Measurements from ENCODE around the gene HS3ST2. TPM values are rescaled to one million over a fixed set of nuclear protein-coding genes. Genes with fewer than 3 reads are reported as not detected.

HS3ST2 gene
- total RNA-seq, 4 donors from 2014 or later = 0.23 to 2.7 (median 1.7) TPM; not detected in 1

DNA sequence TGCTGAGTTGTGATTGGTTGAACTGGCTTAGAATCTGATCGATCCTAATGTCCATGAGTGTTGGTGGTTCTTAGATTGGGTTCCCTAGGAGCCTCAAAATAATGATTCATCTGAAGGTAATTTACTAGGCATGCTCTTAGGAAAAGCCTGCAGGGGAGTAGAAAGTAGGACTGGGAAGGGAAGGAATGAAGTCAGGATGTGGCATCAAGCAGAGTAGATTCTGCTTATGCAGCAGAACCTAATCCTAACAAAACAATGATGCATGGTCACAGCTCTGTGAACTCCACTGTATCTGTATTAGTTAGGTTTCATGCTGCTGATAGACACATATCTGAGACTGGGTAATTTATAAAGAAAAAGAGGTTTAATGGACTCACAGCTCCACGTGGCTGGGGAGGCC is 132.5 kb downstream of the HS3ST2 start:
- no peak for TF ChIP-seq POLR2A (IDR thresholded peaks at IDR 0.05)
- TF ChIP-seq, protein P1, sequence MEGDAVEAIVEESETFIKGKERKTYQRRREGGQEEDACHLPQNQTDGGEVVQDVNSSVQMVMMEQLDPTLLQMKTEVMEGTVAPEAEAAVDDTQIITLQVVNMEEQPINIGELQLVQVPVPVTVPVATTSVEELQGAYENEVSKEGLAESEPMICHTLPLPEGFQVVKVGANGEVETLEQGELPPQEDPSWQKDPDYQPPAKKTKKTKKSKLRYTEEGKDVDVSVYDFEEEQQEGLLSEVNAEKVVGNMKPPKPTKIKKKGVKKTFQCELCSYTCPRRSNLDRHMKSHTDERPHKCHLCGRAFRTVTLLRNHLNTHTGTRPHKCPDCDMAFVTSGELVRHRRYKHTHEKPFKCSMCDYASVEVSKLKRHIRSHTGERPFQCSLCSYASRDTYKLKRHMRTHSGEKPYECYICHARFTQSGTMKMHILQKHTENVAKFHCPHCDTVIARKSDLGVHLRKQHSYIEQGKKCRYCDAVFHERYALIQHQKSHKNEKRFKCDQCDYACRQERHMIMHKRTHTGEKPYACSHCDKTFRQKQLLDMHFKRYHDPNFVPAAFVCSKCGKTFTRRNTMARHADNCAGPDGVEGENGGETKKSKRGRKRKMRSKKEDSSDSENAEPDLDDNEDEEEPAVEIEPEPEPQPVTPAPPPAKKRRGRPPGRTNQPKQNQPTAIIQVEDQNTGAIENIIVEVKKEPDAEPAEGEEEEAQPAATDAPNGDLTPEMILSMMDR (IDR thresholded peaks at IDR 0.05) = no peak
- DNase-seq (ENCODE audit: low spot score in 2 of 2) = no peak
- no peak overlapping the region for H3K4me3 ChIP-seq (ENCODE audit: low read depth, poor library complexity, severe bottlenecking)
- WGBS, 2 donors = 64 to 70% methylated on average over 2 of the region's 2 CpGs
- intact Hi-C loops (cut with DNase I; ENCODE audit: low total_unique reads) = no loop called here

DNA sequence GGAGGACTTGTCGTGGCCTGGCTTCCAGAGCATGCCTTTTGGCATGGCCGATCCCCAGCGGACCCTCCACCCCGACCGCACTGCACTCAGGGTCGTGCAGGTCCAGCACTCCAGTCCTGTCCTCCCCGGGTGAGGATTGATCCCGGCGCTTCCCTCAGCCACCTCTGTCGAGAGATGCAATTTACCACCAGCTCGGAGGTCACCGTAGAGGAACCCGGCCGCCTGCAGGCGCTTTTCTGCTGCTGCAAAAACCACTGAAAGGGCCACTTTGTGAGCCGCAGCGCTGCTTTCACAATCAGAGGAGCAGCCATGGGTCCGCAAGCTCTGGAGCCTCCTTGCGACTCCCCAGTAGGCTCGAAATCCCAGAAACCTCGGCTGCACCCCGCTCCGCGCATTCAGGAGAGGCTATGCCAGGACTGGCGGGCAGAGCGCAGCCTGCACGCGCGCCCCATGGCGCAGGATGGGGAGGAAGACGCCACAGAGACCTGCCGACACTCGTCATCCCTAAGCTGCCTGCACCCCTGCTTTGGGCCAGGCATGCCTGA is 134.2 kb downstream of the HS3ST2 start:
- WGBS, 2 donors = 5 to 15% methylated on average over 21 to 33 of the region's 33 CpGs
- intact Hi-C loops (cut with DNase I; ENCODE audit: low total_unique reads) = no loop called here
- peak in 1 of 2 donors; percentile 59 for DNase-seq (ENCODE audit: low spot score in 2 of 2)
- H3K4me3 ChIP-seq (ENCODE audit: low read depth, poor library complexity, severe bottlenecking) = no peak overlapping the region
- TF ChIP-seq, protein P1 (IDR thresholded peaks at IDR 0.05) = no peak
- no peak for TF ChIP-seq POLR2A (IDR thresholded peaks at IDR 0.05)

DNA sequence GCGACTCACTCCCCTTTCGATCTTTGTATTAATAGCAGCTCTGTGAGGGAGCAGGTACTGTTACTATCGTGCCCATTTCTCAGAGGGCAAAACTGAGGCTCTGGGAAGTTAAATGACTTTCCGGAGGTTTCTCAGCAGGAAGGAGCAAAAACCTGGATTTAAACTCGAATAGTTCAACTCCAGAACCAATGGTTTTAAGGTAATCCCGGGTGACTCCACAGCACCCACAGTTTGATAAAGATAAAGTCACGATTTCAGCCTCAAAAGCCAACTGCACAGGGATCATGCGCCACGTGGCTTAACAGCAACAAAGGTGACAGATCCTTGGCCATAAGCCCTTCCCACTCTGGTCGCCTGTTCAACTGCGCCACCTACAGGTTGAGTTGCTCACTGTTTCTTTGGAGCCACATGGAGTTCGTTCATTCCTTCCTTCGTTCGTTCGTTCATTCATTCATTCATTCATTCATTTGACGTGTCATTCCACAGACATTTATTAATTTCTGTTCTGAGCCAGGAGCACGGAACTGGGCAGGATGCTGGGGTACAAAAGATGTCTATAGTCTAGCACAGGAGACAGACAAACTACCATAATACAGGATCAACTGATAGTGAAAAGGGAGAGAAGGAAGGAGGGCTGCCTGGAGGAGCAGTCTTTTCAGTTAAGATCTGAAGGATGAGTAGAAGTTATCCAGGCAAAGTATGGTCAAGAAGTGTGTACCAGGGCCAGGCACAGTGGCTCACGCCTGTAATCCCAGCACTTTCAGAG is 134.8 kb downstream of the HS3ST2 start:
- no peak overlapping the region for H3K4me3 ChIP-seq (ENCODE audit: low read depth, poor library complexity, severe bottlenecking)
- TF ChIP-seq, protein P1 (IDR thresholded peaks at IDR 0.05) = no peak
- TF ChIP-seq POLR2A (IDR thresholded peaks at IDR 0.05) = no peak
- peak; percentile 60 to 91 for DNase-seq (ENCODE audit: low spot score in 2 of 2)
- intact Hi-C loops (cut with DNase I; ENCODE audit: low total_unique reads) = no loop called here
- 9 to 10% methylated on average over 18 of the region's 18 CpGs for WGBS, 2 donors

DNA sequence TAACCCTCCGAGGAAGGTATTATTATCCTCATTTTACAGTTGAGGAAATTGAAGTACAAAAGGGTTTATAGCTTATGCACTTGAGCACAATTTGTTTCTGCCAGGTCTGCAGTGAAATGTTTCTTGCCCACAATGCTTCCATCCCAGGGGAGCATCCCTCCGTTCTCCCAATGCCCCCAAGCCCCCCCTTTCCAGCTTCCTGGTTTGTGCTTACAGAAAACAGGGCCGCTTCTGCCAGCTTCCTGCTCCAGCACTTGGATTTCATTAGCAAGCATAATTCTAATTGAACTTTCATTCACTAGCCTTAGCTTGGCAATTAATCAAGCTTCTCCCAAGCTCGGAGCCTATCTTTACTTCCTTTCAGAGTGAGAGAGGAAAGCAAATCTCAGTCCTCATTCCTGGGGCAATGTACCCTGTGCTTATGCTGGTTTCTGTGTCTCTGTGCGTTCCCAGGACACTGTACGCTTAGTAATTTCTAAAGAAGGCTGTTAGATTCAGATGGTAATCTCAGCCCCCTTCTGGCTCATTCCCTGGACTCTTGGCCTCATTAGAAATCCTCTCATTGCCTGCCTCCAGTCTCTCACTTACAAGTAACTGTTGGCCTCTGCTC is 141.6 kb downstream of the HS3ST2 start:
- TF ChIP-seq, protein P1 (IDR thresholded peaks at IDR 0.05) = no peak
- no peak for TF ChIP-seq POLR2A (IDR thresholded peaks at IDR 0.05)
- intact Hi-C loops (cut with DNase I; ENCODE audit: low total_unique reads) = no loop called here
- DNase-seq (ENCODE audit: low spot score in 2 of 2) = peak; percentile 18 to 49
- no peak overlapping the region for H3K4me3 ChIP-seq (ENCODE audit: low read depth, poor library complexity, severe bottlenecking)
- WGBS, 2 donors = 32 to 34% methylated on average over 6 of the region's 6 CpGs

DNA sequence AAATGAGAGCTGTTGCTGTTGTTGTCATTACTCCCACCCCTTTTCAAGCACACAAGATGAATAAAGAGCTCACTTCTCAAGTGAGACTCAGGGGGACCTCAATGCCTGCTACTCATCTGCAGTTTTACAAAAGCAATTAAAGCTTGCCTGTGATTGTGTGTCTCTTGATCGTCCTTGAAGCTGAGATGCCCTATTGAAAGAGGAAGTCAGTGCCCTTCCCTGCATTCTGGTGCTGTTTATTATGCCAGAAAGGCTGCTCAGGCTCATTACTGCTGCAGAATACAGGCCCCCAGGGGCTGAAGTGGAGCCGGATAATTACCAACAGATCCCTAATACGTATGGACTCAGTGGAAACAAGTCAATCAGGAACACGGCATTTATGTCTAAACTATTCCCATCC is 147.2 kb downstream of the HS3ST2 start:
- WGBS, 2 donors = 23 to 27% methylated on average over 4 of the region's 4 CpGs
- no peak overlapping the region for H3K4me3 ChIP-seq (ENCODE audit: low read depth, poor library complexity, severe bottlenecking)
- intact Hi-C loops (cut with DNase I; ENCODE audit: low total_unique reads) = no loop called here
- peak in 1 of 2 donors; percentile 45 for DNase-seq (ENCODE audit: low spot score in 2 of 2)
- TF ChIP-seq, protein P1 (IDR thresholded peaks at IDR 0.05) = no peak
- no peak for TF ChIP-seq POLR2A (IDR thresholded peaks at IDR 0.05)
